Mammary epithelial cell (primary cell): Measurements from ENCODE around the gene HARS1.

Source experiments
- CTCF ChIP-seq, 2 donors: IDR thresholded peaks in 1 of 2; conservative IDR thresholded peaks in 1 of 2; 2 replicates each; pipeline ENCODE4 v1.5.1; 2011 to 2012; ENCODE audit warnings: inconsistent platforms in 2 of 2, low read length in 2 of 2, mild to moderate bottlenecking in 2 of 2, control low read depth in 1 of 2, low read depth in 1 of 2; ENCODE audit not compliant: insufficient read depth in 1 of 2; ENCODE audit errors: extremely low read depth in 1 of 2
- EZH2 ChIP-seq: IDR thresholded peaks from 2 replicates; pipeline ENCODE4 v1.6.1; 2012; ENCODE audit warnings: low read length, inconsistent platforms, borderline replicate concordance

GRCh38 chr5:140633501-140633900, 57.7 kb downstream of the HARS1 start:
- TF ChIP-seq CTCF (conservative IDR thresholded peaks at IDR 0.05 in 1 of 2, IDR thresholded peaks at IDR 0.05 in 1 of 2; ENCODE audit: extremely low read depth in 1 of 2, insufficient read depth in 1 of 2, low read depth in 1 of 2, low read length in 2 of 2) = no peak
- TF ChIP-seq EZH2 = no peak
